ENCODE measurements around the gene PPIH.

The PPIH gene

DNA sequence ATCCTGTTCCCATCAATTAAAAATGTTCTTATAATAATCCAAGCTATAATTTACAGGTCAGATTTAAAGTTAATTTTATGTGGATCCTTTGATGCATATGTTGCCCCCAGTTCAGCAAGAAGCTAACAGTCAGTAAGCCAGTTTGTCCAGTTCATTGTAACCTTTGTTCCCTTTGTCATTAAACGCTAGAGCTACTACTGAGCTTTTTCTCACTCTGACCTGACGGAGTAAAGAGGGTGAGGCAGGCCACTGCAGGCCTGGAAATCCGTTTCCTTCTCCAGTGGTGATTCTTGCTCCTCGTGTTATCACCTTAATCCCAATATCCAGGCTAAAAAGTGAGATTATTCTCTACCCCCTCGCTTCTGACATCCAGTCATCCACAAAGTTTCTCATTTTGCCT, 34.2 kb downstream of the PPIH start:
- no peaks in the 10 kb centered on the region for H3K9me3 ChIP-seq (ENCODE audit: low read length)
- H3F3A ChIP-seq (ENCODE audit: insufficient read depth, low read length): no peaks in the 10 kb centered on the region
- no peak overlapping the region for H3K9ac ChIP-seq (ENCODE audit: low read length)
- peaks cover 8% of the 10 kb centered on the region; the same call in 1 of the 2 replicates for H4K20me1 ChIP-seq (ENCODE audit: insufficient read depth, low read length)
- H3K4me2 ChIP-seq (ENCODE audit: low read length): no peak overlapping the region
- peaks cover 87% of the 10 kb centered on the region for H3K79me2 ChIP-seq (ENCODE audit: insufficient read depth, low read length)
- H3K4me3 ChIP-seq (ENCODE audit: low read depth, low read length, poor library complexity, severe bottlenecking): no peak overlapping the region
- H3K4me1 ChIP-seq (ENCODE audit: insufficient read depth, low read length, severe bottlenecking): peaks cover 41% of the 10 kb centered on the region
- no peak overlapping the region for H2AFZ ChIP-seq (ENCODE audit: low read length)
- peaks cover 99% of the 10 kb centered on the region for H3K36me3 ChIP-seq (ENCODE audit: insufficient read depth, low read length)
- no peak overlapping the region for H3K27ac ChIP-seq (ENCODE audit: low read depth, low read length, poor library complexity, severe bottlenecking)
- TF ChIP-seq, protein P1, sequence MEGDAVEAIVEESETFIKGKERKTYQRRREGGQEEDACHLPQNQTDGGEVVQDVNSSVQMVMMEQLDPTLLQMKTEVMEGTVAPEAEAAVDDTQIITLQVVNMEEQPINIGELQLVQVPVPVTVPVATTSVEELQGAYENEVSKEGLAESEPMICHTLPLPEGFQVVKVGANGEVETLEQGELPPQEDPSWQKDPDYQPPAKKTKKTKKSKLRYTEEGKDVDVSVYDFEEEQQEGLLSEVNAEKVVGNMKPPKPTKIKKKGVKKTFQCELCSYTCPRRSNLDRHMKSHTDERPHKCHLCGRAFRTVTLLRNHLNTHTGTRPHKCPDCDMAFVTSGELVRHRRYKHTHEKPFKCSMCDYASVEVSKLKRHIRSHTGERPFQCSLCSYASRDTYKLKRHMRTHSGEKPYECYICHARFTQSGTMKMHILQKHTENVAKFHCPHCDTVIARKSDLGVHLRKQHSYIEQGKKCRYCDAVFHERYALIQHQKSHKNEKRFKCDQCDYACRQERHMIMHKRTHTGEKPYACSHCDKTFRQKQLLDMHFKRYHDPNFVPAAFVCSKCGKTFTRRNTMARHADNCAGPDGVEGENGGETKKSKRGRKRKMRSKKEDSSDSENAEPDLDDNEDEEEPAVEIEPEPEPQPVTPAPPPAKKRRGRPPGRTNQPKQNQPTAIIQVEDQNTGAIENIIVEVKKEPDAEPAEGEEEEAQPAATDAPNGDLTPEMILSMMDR (IDR thresholded peaks at IDR 0.05; ENCODE audit: low read length): no peak
- TF ChIP-seq EZH2 (IDR thresholded peaks at IDR 0.05; ENCODE audit: borderline replicate concordance, low read length): no peak
- H3K9me2 ChIP-seq (ENCODE audit: low read depth, low read length): no peaks in the 10 kb centered on the region
- no peaks in the 10 kb centered on the region for H3K27me3 ChIP-seq (ENCODE audit: insufficient read depth, low read length)

DNA sequence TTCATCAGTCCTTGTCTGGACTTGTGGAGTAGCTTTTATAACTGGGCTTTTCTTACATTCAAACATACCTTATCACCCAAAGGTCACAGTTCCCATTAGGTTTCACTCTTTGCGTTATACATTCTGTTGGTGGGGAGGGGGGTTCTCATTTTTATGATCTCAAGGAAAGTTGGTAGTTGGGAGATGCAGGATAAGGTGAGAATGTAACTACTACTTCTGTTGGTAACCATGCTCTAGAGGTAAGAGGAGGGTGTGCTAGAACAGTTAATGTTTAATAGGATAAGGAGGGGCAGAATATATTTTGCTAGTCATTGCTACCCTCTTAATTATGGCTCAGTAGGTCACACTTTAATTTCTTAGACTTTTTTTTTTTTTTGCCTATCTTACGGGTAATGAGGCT, 34.7 kb downstream of the PPIH start:
- Histone ChIP-seq H4K20me1 (ENCODE audit: insufficient read depth, low read length) (peaks cover 8% of the 10 kb centered on the region; the same call in 1 of the 2 replicates), H3K79me2 (ENCODE audit: insufficient read depth, low read length) (peaks cover 82% of the 10 kb centered on the region), H3K9ac (ENCODE audit: low read length) (no peak overlapping the region), H3K4me2 (ENCODE audit: low read length) (no peak overlapping the region), H3K4me1 (ENCODE audit: insufficient read depth, low read length, severe bottlenecking) (peaks cover 37% of the 10 kb centered on the region), H3K9me3 (ENCODE audit: low read length) (no peaks in the 10 kb centered on the region), H3K4me3 (ENCODE audit: low read depth, low read length, poor library complexity, severe bottlenecking) (no peak overlapping the region), H3K9me2 (ENCODE audit: low read depth, low read length) (no peaks in the 10 kb centered on the region), H2AFZ (ENCODE audit: low read length) (no peak overlapping the region), H3K36me3 (ENCODE audit: insufficient read depth, low read length) (peaks cover 99% of the 10 kb centered on the region), H3K27ac (ENCODE audit: low read depth, low read length, poor library complexity, severe bottlenecking) (no peak overlapping the region), H3K27me3 (ENCODE audit: insufficient read depth, low read length) (no peaks in the 10 kb centered on the region), H3F3A (ENCODE audit: insufficient read depth, low read length) (no peaks in the 10 kb centered on the region)
- TF ChIP-seq, protein P1 (IDR thresholded peaks at IDR 0.05; ENCODE audit: low read length): no peak
- no peak for TF ChIP-seq EZH2 (IDR thresholded peaks at IDR 0.05; ENCODE audit: borderline replicate concordance, low read length)

DNA sequence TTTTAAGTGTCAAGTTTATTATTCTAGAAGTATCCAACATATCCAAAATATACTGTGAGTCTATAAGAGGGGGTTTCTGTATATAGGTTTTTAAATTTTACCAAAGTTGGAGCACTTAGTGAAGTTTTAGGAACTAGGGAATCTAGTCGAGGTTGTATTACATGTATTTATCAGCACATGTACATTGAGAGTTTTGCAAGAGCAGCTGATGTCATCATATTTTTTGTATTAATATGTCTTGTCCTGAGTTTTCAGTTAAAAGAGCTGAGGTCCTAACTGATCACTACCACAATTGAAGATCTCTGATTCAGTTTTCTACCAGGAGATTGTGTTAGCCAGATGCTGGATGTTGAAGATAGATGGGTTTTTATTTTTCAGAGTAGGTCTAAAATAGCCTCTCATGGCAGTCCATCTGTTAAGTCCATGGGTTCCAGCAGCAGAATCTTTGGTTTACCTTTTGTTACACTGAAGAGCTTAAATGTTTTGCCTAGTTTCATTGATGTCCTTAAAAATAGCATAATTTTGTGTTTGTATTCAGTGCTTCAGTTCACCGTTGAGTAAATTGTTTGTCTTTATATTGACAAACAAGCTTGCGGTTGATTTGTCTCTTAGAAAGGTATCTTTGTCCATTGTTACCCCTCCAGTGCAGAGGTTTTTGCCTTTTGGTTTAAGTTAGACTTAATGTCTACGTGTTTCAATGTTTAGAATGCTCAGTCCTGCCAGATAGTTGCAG, 40.0 kb downstream of the PPIH start:
- Histone ChIP-seq H3K9me2 (ENCODE audit: low read depth, low read length) (no peaks in the 10 kb centered on the region), H4K20me1 (ENCODE audit: insufficient read depth, low read length) (no peaks in the 10 kb centered on the region), H3K4me1 (ENCODE audit: insufficient read depth, low read length, severe bottlenecking) (no peaks in the 10 kb centered on the region), H3K9ac (ENCODE audit: low read length) (no peak overlapping the region), H3K79me2 (ENCODE audit: insufficient read depth, low read length) (peaks cover 29% of the 10 kb centered on the region), H3F3A (ENCODE audit: insufficient read depth, low read length) (peaks cover 6% of the 10 kb centered on the region), H3K27ac (ENCODE audit: low read depth, low read length, poor library complexity, severe bottlenecking) (no peak overlapping the region), H3K4me3 (ENCODE audit: low read depth, low read length, poor library complexity, severe bottlenecking) (no peak overlapping the region), H3K36me3 (ENCODE audit: insufficient read depth, low read length) (peaks cover 100% of the 10 kb centered on the region), H3K9me3 (ENCODE audit: low read length) (no peaks in the 10 kb centered on the region), H3K4me2 (ENCODE audit: low read length) (no peak overlapping the region), H3K27me3 (ENCODE audit: insufficient read depth, low read length) (no peaks in the 10 kb centered on the region), H2AFZ (ENCODE audit: low read length) (no peak overlapping the region)
- TF ChIP-seq EZH2 (IDR thresholded peaks at IDR 0.05; ENCODE audit: borderline replicate concordance, low read length): no peak
- TF ChIP-seq, protein P1 (IDR thresholded peaks at IDR 0.05; ENCODE audit: low read length): no peak

All from OCI-LY1 (cell line).